NCI-H2196 (cell line): ENCODE measurements around the gene DBNDD2.

ENCODE experiments used
- DNase-seq: peaks from one replicate; lab custom pipeline; 2025; ENCODE audit not compliant: unreplicated experiment; lab: John Stamatoyannopoulos, UW

Gene DBNDD2

DNA sequence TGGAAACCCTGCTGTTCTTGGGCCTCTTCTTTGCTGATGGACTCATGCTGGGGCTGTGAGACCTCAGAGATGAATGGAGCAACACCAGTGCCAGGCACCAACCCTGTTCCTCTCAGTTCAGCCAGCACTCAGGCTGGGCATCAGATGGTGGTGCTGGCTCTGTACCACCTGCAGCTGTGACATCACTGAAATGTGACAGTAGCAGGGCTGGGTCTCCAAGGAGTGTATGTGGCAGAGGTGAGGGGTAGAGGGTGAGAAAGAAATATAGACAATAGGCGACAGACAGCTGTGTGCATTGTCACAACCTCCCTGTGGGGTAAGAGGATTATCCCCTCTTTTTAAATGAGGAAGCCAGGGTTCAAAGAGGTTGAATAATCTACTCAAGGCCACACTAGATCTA is 29.9 kb upstream of the DBNDD2 start, which contains the start of gene TP53TG5:
Gene TP53TG5 (minus strand): TSS at position 135 of the 400 bp plus-strand sequence. CDS start 89 bp downstream, at position 46.
- DNase-seq, result no peak

GRCh38 chr20:45387274-45387673 is 20.8 kb upstream of the DBNDD2 start:
- no peak for DNase-seq

- DNase-seq, result no peak
Observed at GRCh38 chr20:45390931-45391330, 17.2 kb upstream of the DBNDD2 start.

DNA sequence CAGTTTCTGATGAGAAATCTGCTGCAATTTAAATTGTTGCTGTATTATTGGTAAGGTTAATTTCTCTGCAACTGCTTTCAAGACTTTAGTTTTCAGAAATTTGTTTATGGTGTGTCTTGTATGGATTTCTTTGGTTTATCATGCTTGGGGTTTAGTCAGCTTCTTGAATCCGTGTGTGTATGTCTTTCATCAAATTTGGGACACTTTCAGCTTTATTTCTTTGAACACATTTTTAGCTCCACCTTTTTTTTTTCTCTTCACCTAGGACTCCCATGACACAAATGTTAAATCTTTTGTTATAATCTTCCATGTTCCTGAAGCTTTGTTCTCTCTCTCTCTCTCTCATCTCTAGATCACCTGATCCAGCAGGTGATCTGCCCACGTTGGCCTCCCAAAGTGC is 16.5 kb upstream of the DBNDD2 start:
- DNase-seq, result no peak

- DNase-seq, result no peak
Observed at GRCh38 chr20:45392733-45393132, 15.4 kb upstream of the DBNDD2 start.

DNA sequence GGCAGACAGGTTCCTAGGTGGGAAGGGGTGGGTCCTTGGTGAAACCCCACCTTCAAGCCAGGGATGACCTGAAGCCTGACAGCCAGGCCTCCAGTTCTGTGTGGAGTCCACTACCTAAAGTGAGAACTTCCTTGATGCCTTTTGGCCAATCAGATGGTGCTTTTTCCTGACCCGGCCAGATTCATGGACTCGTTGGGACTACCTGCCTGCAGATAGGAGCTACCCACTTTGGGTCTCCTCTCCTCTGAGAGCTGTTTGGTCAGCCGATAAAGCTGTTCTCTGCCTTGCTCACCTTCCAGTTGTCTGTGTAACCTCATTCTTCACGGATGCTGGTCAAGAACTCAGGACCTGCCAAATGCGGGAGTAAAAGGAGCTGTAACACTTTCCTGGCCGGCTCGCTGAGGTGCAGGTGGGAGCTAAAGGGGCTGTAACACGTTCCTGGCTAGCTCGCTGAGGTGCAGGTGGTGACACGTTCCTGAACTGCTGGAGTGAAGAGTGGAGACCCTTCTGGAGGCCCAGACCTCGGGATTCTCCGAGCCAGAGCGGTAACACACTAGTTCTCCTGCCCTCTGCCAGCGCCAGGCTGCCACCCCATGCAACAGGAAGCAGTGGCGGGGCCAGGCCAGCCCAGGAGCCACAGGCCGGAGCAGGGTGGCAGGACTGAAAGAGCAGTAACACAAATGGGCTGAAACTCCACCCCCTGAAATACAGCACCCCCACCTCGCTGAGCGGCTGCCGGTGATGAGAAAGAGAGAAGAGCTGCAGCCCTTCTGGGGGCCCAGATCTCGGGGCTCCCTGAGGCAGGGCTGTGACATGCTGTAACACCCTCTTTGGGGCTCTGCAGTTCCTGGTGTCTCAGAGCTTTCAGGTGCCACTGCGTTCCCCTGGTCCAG is 13.6 kb upstream of the DBNDD2 start:
- no peak for DNase-seq

GRCh38 chr20:45395114-45395415 is 13.0 kb upstream of the DBNDD2 start:
- no peak for DNase-seq

GRCh38 chr20:45399018-45399417 is 9.1 kb upstream of the DBNDD2 start:
- no peak for DNase-seq

GRCh38 chr20:45400346-45401031 is 7.6 kb upstream of the DBNDD2 start:
- DNase-seq, result no peak

DNA sequence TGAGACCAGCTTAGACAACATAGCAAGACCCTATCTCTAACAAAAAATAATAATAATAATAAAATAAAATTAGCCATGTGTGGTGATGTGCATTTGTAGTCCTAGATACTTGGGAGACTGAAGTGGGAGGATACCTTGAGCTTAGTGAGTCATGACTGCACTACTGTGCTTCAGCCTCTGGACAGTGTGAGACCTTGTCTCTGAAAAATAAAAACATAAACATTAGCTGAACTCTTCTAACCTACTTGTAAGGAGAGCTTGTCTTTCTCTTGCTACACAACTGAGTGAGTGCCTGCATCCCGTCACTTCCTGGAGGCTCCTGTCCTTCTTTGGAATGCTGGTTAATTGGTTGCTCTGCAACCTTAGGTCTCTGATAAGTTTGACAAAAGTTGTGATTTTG is 5.1 kb upstream of the DBNDD2 start:
- DNase-seq, result no peak

DNA sequence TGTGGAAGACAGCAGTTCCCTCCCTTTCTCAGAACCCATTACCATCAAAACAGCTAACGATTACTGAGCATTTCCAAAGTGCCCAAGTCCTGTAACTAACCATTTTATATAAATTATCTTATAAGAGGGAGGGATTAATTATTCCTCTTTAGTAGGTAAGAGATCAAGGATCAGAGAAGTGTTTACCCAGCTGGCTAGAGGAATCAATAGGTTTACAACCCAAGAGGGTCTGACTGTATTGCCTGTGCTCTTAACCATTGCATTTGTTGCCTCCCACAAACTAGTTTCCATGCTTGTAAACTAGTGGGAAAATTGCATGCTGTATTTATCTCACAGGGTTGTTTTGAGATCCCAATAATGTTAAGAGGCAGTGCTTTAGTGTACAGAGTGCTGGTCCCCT is 3.7 kb upstream of the DBNDD2 start:
- DNase-seq, result no peak

DNA sequence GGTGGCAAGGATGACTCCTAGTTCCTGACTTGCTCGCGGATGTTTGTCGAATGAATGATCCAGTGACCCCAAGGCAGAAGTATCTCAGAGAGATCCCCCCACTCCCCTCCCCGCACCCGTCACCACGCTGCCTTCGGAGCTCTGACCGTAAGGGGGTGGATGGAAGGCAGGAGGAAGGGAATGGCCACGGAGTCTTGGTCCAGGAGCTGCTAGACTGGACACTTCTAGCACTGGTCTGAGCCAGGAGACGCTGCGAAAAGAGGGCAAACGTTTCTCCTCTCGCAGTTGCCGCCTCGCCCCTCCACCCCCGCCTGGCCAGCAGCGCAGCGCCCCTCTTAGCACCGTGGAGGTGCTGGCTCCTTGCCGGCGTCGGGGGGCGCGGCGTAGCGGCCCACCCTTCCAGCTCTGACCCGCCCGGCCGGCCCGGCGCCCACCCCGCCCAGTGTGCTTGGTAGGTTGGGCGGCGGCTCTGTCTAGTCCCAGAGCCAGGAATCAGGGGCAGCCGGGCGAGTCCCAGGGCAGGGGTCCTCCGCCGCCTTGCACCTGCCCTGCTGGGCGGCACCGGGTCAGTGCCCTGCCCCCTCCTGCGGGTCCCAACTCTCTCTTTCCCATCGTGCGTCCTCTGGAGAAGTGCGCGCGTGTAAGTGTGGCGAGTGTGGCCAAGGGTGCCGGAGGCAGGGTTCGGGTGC is 2.4 kb upstream of the DBNDD2 start:
- no peak for DNase-seq

GRCh38 chr20:45406260-45407066 is 1.6 kb upstream of the DBNDD2 start:
- DNase-seq, result peak; percentile 40

DNA sequence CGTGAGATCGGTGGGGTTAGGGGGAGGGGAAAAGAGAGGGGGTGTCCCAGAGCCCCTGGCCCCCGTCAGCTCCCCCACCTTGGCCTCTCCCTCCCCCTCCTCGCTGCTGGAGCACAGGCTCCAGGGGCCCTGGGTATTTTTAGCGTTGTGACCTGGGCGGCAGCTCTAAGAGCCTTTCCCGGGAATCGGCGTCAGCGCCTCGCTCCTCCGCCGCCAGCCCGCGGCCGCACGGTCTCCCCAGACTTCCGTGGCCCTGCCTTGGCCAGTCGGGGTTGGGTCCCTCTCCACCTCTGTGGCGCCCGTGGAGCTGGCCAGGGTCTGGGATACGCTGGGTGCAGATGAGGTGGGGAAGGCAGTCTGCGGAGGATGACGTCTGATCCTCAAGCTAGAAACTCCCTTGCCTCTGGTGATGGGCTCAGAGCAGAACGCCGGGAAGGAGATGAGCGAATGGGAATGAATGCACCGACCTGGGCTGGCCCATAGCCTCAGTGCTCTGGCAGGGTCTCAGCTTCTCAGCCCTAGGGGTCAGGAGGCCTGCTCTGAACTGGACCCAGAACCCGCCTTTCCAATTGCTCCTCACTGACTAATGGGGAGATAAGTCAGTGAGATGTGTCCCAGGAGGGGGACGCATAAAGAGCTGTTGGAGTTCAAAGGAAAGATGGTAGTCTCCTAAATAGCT is 883 bp upstream of the DBNDD2 start:
- no peak for DNase-seq

- DNase-seq, result no peak
Observed at GRCh38 chr20:45408646-45409213, 641 bp downstream of the DBNDD2 start.

DNA sequence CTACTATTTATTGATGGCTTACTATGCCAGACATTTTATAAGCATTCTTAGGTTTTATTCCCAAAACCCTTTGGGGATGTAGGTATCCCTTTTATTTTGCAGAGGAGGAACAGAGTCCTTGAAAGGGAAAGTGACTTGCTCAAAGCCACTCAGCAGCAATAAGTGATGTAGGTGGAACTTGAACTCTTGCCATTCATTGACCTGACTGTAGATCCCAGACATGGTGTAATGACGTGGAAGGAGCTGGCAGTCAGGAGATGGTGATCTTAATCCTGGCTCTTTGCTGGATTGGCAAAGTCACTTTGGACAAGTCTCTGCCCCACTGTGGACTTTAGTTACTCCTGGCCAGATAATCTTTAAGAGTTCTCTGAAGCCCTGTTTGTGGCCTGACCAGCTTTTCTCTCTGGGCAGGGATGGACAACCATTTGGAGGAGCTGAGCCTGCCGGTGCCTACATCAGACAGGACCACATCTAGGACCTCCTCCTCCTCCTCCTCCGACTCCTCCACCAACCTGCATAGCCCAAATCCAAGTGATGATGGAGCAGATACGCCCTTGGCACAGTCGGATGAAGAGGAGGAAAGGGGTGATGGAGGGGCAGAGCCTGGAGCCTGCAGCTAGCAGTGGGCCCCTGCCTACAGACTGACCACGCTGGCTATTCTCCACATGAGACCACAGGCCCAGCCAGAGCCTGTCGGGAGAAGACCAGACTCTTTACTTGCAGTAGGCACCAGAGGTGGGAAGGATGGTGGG is 1.6 kb downstream of the DBNDD2 start:
- no peak for DNase-seq

DNA sequence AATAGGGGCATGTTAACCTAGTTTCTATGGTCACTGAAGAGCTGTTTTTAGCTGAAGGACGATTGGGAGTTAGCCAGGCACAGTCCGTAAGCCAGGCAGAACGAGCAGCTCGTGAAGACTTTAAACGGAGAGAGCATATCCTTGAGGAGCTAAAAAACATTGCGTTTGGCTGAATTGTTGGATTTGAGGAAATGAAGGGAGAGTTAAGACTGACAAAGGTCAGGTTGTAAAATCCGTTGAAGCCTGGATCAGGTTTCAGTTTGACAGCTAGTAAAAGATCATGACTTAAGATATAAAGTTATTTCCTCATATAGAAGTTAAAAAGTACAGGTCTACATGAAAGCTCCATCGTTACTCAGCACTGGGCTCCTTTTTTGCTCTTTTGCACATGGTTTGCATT is 2.8 kb downstream of the DBNDD2 start:
- no peak for DNase-seq

- no peak for DNase-seq
Observed at GRCh38 chr20:45412653-45413052, 4.6 kb downstream of the DBNDD2 start.

GRCh38 chr20:45413479-45413878 is 5.4 kb downstream of the DBNDD2 start:
- DNase-seq, result no peak
